ENCODE results near the gene CLEC10A.

CLEC10A gene

GRCh38 chr17:7113273-7114071 is 33.4 kb upstream of the CLEC10A start:
- Mint-ChIP-seq H3K27me3 (ENCODE audit: low read depth) (peaks cover 6% of the 10 kb centered on the region), H3K4me1 (no peaks in the 10 kb centered on the region), H3K4me3 (no peak overlapping the region), H3K9me3 (no peaks in the 10 kb centered on the region), H3K36me3 (ENCODE audit: low read depth) (no peaks in the 10 kb centered on the region), H3K27ac (no peak overlapping the region)
- TF ChIP-seq, protein P1, sequence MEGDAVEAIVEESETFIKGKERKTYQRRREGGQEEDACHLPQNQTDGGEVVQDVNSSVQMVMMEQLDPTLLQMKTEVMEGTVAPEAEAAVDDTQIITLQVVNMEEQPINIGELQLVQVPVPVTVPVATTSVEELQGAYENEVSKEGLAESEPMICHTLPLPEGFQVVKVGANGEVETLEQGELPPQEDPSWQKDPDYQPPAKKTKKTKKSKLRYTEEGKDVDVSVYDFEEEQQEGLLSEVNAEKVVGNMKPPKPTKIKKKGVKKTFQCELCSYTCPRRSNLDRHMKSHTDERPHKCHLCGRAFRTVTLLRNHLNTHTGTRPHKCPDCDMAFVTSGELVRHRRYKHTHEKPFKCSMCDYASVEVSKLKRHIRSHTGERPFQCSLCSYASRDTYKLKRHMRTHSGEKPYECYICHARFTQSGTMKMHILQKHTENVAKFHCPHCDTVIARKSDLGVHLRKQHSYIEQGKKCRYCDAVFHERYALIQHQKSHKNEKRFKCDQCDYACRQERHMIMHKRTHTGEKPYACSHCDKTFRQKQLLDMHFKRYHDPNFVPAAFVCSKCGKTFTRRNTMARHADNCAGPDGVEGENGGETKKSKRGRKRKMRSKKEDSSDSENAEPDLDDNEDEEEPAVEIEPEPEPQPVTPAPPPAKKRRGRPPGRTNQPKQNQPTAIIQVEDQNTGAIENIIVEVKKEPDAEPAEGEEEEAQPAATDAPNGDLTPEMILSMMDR (IDR thresholded peaks at IDR 0.05; ENCODE audit: unreplicated experiment in 3 of 3), result no peak

- TF ChIP-seq, protein P1 (IDR thresholded peaks at IDR 0.05; ENCODE audit: unreplicated experiment in 3 of 3), result no peak
- Mint-ChIP-seq H3K4me3 (no peak overlapping the region), H3K4me1 (no peaks in the 10 kb centered on the region), H3K27ac (no peak overlapping the region), H3K9me3 (no peaks in the 10 kb centered on the region), H3K27me3 (ENCODE audit: low read depth) (peaks cover 6% of the 10 kb centered on the region), H3K36me3 (ENCODE audit: low read depth) (no peaks in the 10 kb centered on the region)
Measured at GRCh38 chr17:7112510-7113108, 32.6 kb upstream of the CLEC10A start.

DNA sequence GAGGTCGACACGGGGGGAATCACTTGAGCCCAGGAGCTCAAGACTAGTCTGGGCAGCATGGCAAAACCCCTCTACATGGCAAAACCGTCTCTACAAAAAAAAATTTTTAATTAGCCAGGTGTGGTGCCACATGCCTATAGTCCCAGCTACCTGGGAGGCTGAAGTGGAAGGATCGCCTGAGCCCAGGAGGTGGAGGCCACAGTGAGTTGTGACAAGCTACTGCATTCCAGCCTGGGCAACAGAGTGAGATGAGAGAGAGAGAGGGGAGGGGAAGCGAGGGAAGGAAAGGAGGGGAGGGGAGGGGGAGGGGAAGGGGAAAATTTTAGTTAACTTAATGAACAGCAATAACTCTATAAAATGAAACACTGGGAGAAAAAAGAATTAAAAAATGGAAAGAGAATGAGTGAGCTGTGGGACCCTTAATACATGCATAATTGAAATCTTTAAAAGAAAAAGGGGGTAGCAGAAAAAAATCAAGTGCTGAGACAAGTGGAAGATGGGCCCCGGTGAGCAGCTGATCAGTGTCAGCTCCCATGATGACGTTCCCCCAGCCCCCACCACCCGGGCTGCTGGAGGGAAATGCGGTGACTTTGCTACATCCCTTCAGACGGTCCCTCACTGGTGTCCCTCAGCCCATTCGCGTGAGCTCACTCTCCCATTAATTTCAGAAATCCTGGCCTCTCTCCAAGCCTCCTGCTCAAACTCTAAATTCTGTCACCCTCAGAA is 31.9 kb upstream of the CLEC10A start:
- no peaks in the 10 kb centered on the region for H3K4me1 Mint-ChIP-seq

DNA sequence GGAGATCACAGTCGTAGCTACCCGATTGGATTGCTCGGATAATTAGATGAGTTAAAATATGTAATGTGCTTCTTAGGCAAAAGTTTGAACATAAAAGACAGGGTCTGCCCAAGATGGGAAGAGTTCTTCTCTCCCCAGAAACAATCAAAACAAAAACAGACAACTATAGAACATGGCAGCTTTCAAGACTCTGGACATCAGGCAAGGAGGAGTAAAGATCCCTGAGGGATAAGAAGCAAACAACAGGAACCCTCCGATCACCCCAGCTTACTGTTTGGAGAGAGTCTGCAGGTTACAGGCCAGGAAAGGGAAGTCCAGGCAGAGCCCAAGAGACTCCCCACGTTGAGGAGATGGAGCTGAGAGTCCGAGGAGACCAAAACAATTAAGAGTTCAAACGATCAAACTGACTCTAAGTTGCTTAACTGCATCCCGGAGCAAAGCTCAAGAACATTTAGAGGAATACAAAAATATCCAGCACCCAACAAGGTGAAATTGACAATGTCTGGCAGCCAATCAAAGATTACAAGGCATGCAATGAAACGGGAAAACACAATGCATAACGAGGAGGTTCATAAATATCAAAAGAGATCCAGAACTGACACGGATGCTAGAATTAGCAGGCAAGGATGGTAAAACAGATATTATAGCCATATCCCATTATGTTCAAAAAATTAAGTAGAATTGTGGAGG is 30.7 kb upstream of the CLEC10A start:
- no peaks in the 10 kb centered on the region for H3K36me3 Mint-ChIP-seq (ENCODE audit: low read depth)
- no peaks in the 10 kb centered on the region for H3K4me1 Mint-ChIP-seq
- no peak overlapping the region for H3K27ac Mint-ChIP-seq
- no peak overlapping the region for H3K4me3 Mint-ChIP-seq
- TF ChIP-seq, protein P1 (IDR thresholded peaks at IDR 0.05; ENCODE audit: unreplicated experiment in 3 of 3), result no peak
- H3K27me3 Mint-ChIP-seq (ENCODE audit: low read depth), result peaks cover 3% of the 10 kb centered on the region
- no peaks in the 10 kb centered on the region for H3K9me3 Mint-ChIP-seq

More for the DNA sequence above, 31.9 kb upstream of the CLEC10A start:
- Mint-ChIP-seq H3K9me3 (no peaks in the 10 kb centered on the region), H3K27me3 (ENCODE audit: low read depth) (peaks cover 3% of the 10 kb centered on the region), H3K36me3 (ENCODE audit: low read depth) (no peaks in the 10 kb centered on the region), H3K27ac (no peak overlapping the region), H3K4me3 (no peak overlapping the region)
- TF ChIP-seq, protein P1 (IDR thresholded peaks at IDR 0.05; ENCODE audit: unreplicated experiment in 3 of 3), result no peak

DNA sequence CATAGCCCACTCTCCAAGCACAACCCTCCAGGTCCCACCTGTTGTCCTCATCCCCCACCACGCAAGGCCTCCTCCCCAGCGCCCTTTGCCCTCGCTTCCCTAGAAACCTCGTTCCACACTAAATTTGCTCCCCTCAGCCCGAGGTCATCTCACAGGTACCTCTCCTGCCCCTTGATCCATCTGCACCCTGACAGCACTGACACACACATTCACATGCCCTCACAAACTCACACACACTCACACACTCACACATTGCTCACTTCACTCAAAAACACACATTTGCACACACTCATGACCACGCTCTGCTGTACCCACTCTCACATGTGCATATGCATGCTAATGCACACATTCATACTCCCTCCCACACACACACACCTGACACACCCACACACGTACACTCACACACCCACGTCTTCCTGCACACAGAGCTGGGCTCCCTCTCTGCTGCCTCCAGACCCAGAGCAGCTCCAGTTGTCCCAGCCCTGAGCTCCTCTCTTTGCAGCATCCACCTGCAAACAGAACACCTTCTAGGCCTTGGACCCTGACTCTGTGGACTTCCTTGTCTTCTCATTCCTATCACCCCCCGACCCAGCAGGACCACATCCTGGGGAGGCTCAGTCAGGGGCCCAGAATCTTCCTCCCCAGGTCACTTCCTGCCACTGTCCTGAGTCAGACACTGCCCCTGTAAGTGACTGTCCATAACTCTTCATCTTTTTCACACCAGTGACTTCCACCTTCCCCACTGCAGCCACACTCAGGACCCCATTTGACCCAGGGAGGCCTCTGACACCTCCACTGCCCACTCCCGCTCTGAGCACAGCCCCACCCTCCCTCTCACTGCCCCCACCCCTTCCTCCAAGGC is 29.6 kb upstream of the CLEC10A start:
- no peaks in the 10 kb centered on the region for H3K4me1 Mint-ChIP-seq
- H3K27ac Mint-ChIP-seq, result no peak overlapping the region
- no peak overlapping the region for H3K4me3 Mint-ChIP-seq
- H3K27me3 Mint-ChIP-seq (ENCODE audit: low read depth), result peaks cover 3% of the 10 kb centered on the region
- no peaks in the 10 kb centered on the region for H3K9me3 Mint-ChIP-seq
- no peaks in the 10 kb centered on the region for H3K36me3 Mint-ChIP-seq (ENCODE audit: low read depth)
- TF ChIP-seq, protein P1 (IDR thresholded peaks at IDR 0.05; ENCODE audit: unreplicated experiment in 3 of 3), result no peak
